Activated naive CD4-positive, alpha-beta T cell treated with anti-CD3 and anti-CD28 coated beads, Interleukin-2, amount 10 ng/mL, durations not matched to agents 7 days and 5 days (primary cell): ENCODE data around the gene SMARCA4.
A peak's percentile ranks its signal among the peaks of the same experiment; 100 is the strongest.

ENCODE experiments used
- CTCF ChIA-PET: fragments of 350-600 bp; sonication (Branson Sonifier 250); formaldehyde crosslinking; loops from one replicate; lab custom pipeline; 2021; ENCODE audit warnings: antibody characterized with exemption; lab: Charles Lee
- DNase-seq: peaks from one replicate; pipeline ENCODE4 v3.0.0-alpha.2; 2020
- H3K27ac Mint-ChIP-seq: one replicate; pipeline ENCODE4 v1.8.0; 2021; ENCODE audit warnings: mild to moderate bottlenecking, moderate library complexity, mixed read lengths
- H3K27me3 Mint-ChIP-seq: one replicate; pipeline ENCODE4 v1.8.0; 2021; ENCODE audit warnings: mild to moderate bottlenecking, mixed read lengths
- H3K36me3 Mint-ChIP-seq: one replicate; pipeline ENCODE4 v1.8.0; 2021; ENCODE audit warnings: mixed read lengths
- H3K4me1 Mint-ChIP-seq: one replicate; pipeline ENCODE4 v1.8.0; 2021; ENCODE audit warnings: mixed read lengths
- H3K4me3 Mint-ChIP-seq: one replicate; pipeline ENCODE4 v1.8.0; 2021; ENCODE audit warnings: mild to moderate bottlenecking, moderate library complexity, mixed read lengths
- H3K9me3 Mint-ChIP-seq: one replicate; pipeline ENCODE4 v1.8.0; 2021; ENCODE audit warnings: mixed read lengths

Gene SMARCA4

GRCh38 chr19:11033763-11034162, 72.9 kb downstream of the SMARCA4 start:
- Mint-ChIP-seq H3K4me1 (peaks cover 14% of the 10 kb centered on the region), H3K4me3 (no peak overlapping the region), H3K9me3 (no peaks in the 10 kb centered on the region), H3K27ac (no peak overlapping the region), H3K27me3 (no peaks in the 10 kb centered on the region), H3K36me3 (peaks cover 61% of the 10 kb centered on the region)
- CTCF ChIA-PET = interaction anchor here (1.8 to 3.3 kb wide), 2 partner anchors 15 to 92 kb away, joined by 4 to 40 read pairs; no protein-coding TSS in a partner anchor
- DNase-seq = no peak

GRCh38 chr19:11034449-11035213, 73.8 kb downstream of the SMARCA4 start:
- no peak overlapping the region for H3K27ac Mint-ChIP-seq
- H3K36me3 Mint-ChIP-seq = peaks cover 61% of the 10 kb centered on the region
- no peak overlapping the region for H3K4me3 Mint-ChIP-seq
- CTCF ChIA-PET = interaction anchor here (1.0 to 3.3 kb wide), 12 partner anchors 15 to 169 kb away, joined by 3 to 40 read pairs (median 5); partner anchors contain the start of genes TIMM29 and YIPF2
- no peaks in the 10 kb centered on the region for H3K9me3 Mint-ChIP-seq
- H3K27me3 Mint-ChIP-seq = no peaks in the 10 kb centered on the region
- H3K4me1 Mint-ChIP-seq = peaks cover 14% of the 10 kb centered on the region
- no peak for DNase-seq

GRCh38 chr19:11035441-11036377, 74.9 kb downstream of the SMARCA4 start:
- CTCF ChIA-PET = interaction anchor here (0.6 to 3.3 kb wide), 34 partner anchors 8 to 168 kb away, joined by 3 to 40 read pairs (median 4); partner anchors contain the start of genes LDLR, TIMM29 and YIPF2
- Mint-ChIP-seq H3K36me3 (peaks cover 55% of the 10 kb centered on the region), H3K27ac (peak overlapping the region; percentile 72), H3K4me1 (peaks cover 14% of the 10 kb centered on the region), H3K27me3 (no peaks in the 10 kb centered on the region), H3K4me3 (no peak overlapping the region), H3K9me3 (no peaks in the 10 kb centered on the region)
- DNase-seq = peak; percentile 93

- CTCF ChIA-PET = no interaction called here
- Mint-ChIP-seq H3K27me3 (no peaks in the 10 kb centered on the region), H3K27ac (no peak overlapping the region), H3K9me3 (no peaks in the 10 kb centered on the region), H3K4me1 (peaks cover 12% of the 10 kb centered on the region), H3K36me3 (peaks cover 55% of the 10 kb centered on the region), H3K4me3 (no peak overlapping the region)
- no peak for DNase-seq
Observed at GRCh38 chr19:11038511-11038910, 77.7 kb downstream of the SMARCA4 start.

GRCh38 chr19:11041194-11041593, 80.4 kb downstream of the SMARCA4 start:
- Mint-ChIP-seq H3K4me1 (peaks cover 2% of the 10 kb centered on the region), H3K27me3 (no peaks in the 10 kb centered on the region), H3K4me3 (no peak overlapping the region), H3K36me3 (peaks cover 50% of the 10 kb centered on the region), H3K27ac (no peak overlapping the region), H3K9me3 (no peaks in the 10 kb centered on the region)
- no peak for DNase-seq
- CTCF ChIA-PET = no interaction called here

- H3K9me3 Mint-ChIP-seq = no peaks in the 10 kb centered on the region
- H3K4me1 Mint-ChIP-seq = peaks cover 3% of the 10 kb centered on the region
- peaks cover 44% of the 10 kb centered on the region for H3K36me3 Mint-ChIP-seq
- no peak overlapping the region for H3K27ac Mint-ChIP-seq
- H3K27me3 Mint-ChIP-seq = no peaks in the 10 kb centered on the region
- no peak for DNase-seq
- no peak overlapping the region for H3K4me3 Mint-ChIP-seq
- CTCF ChIA-PET = no interaction called here
Observed at GRCh38 chr19:11041966-11042627, 81.3 kb downstream of the SMARCA4 start.

GRCh38 chr19:11044431-11044830, 83.6 kb downstream of the SMARCA4 start:
- Mint-ChIP-seq H3K9me3 (no peaks in the 10 kb centered on the region), H3K4me1 (peaks cover 19% of the 10 kb centered on the region), H3K27me3 (no peaks in the 10 kb centered on the region), H3K36me3 (peaks cover 46% of the 10 kb centered on the region), H3K4me3 (no peak overlapping the region), H3K27ac (no peak overlapping the region)
- no peak for DNase-seq
- CTCF ChIA-PET = interaction anchor here (1.2 to 1.7 kb wide), 2 partner anchors 8 to 12 kb away, joined by 3 to 8 read pairs; no protein-coding TSS in a partner anchor

GRCh38 chr19:11045536-11045935, 84.7 kb downstream of the SMARCA4 start:
- no peaks in the 10 kb centered on the region for H3K27me3 Mint-ChIP-seq

GRCh38 chr19:11046605-11047354, 86.0 kb downstream of the SMARCA4 start:
- Mint-ChIP-seq H3K27ac (peak overlapping the region; percentile 52), H3K36me3 (peaks cover 43% of the 10 kb centered on the region), H3K4me1 (peaks cover 35% of the 10 kb centered on the region), H3K27me3 (no peaks in the 10 kb centered on the region), H3K4me3 (no peak overlapping the region), H3K9me3 (no peaks in the 10 kb centered on the region)
- CTCF ChIA-PET = interaction anchor here (2.3 kb wide), 1 partner anchor 11 kb away, joined by 11 read pairs; no protein-coding TSS in a partner anchor
- no peak for DNase-seq

More at GRCh38 chr19:11045536-11045935, 84.7 kb downstream of the SMARCA4 start:
- no peaks in the 10 kb centered on the region for H3K9me3 Mint-ChIP-seq
- H3K36me3 Mint-ChIP-seq = peaks cover 46% of the 10 kb centered on the region
- H3K27ac Mint-ChIP-seq = no peak overlapping the region
- CTCF ChIA-PET = interaction anchor here (1.7 kb wide), 1 partner anchor 10 kb away, joined by 8 read pairs; no protein-coding TSS in a partner anchor
- DNase-seq = no peak
- H3K4me3 Mint-ChIP-seq = no peak overlapping the region
- H3K4me1 Mint-ChIP-seq = peaks cover 30% of the 10 kb centered on the region

GRCh38 chr19:11047866-11048265, 87.0 kb downstream of the SMARCA4 start:
- CTCF ChIA-PET = interaction anchor here (2.3 kb wide), 1 partner anchor 12 kb away, joined by 11 read pairs; no protein-coding TSS in a partner anchor
- peaks cover 38% of the 10 kb centered on the region for H3K4me1 Mint-ChIP-seq
- DNase-seq = no peak
- H3K27me3 Mint-ChIP-seq = no peaks in the 10 kb centered on the region
- H3K4me3 Mint-ChIP-seq = no peak overlapping the region
- peak overlapping the region; percentile 80 for H3K27ac Mint-ChIP-seq
- no peaks in the 10 kb centered on the region for H3K9me3 Mint-ChIP-seq
- H3K36me3 Mint-ChIP-seq = peaks cover 39% of the 10 kb centered on the region

- peak overlapping the region; percentile 94 for H3K27ac Mint-ChIP-seq
- peaks cover 25% of the 10 kb centered on the region for H3K36me3 Mint-ChIP-seq
- peaks cover 39% of the 10 kb centered on the region for H3K4me1 Mint-ChIP-seq
Observed at GRCh38 chr19:11050323-11051114, 89.7 kb downstream of the SMARCA4 start.

GRCh38 chr19:11053817-11054195, 93.0 kb downstream of the SMARCA4 start:
- Mint-ChIP-seq H3K36me3 (peaks cover 17% of the 10 kb centered on the region), H3K4me3 (no peak overlapping the region), H3K4me1 (peaks cover 27% of the 10 kb centered on the region), H3K9me3 (no peaks in the 10 kb centered on the region), H3K27ac (no peak overlapping the region), H3K27me3 (no peaks in the 10 kb centered on the region)
- DNase-seq = no peak
- CTCF ChIA-PET = no interaction called here

More at GRCh38 chr19:11050323-11051114, 89.7 kb downstream of the SMARCA4 start:
- Mint-ChIP-seq H3K9me3 (no peaks in the 10 kb centered on the region), H3K27me3 (no peaks in the 10 kb centered on the region), H3K4me3 (no peak overlapping the region)
- CTCF ChIA-PET = interaction anchor here (0.9 to 1.6 kb wide), 3 partner anchors 14 to 114 kb away, joined by 3 read pairs; no protein-coding TSS in a partner anchor
- no peak for DNase-seq
